Fibroblast of peridontal ligament (primary cell): ENCODE data around the gene VTA1.

Experiments
- DNase-seq: peaks from one replicate; pipeline ENCODE4 v3.0.0-alpha.2; 2010; ENCODE audit errors: extremely low read depth

VTA1 gene

GRCh38 chr6:142271476-142271875 lies 124.4 kb downstream of the VTA1 start:
- DNase-seq: no peak
